Activated T-helper 2 cell treated with anti-CD3 and anti-CD28 coated beads, Interferon-gamma antibody, Interleukin-2, Interleukin-4, amounts not matched to agents 10 μg/mL and 5 μg/mL and 100 μg/mL, durations not matched to agents 14 hours and 24 hours and 36 hours (primary cell): ENCODE results near the gene CMTM1. TPM values are rescaled to one million over a fixed set of nuclear protein-coding genes. Genes with fewer than 3 reads are reported as not detected.
A peak's percentile ranks its signal among the peaks of the same experiment; 100 is the strongest.

ENCODE experiments used
- DNase-seq: peaks from one replicate; pipeline ENCODE4 v3.0.0; 2021; ENCODE audit warnings: low spot score
- H3K27ac Mint-ChIP-seq: one replicate; pipeline ENCODE4 v1.8.0; 2021; ENCODE audit warnings: mixed read lengths
- H3K27me3 Mint-ChIP-seq: one replicate; pipeline ENCODE4 v1.8.0; 2021; ENCODE audit warnings: low read depth, mixed read lengths
- H3K36me3 Mint-ChIP-seq: one replicate; pipeline ENCODE4 v1.8.0; 2021; ENCODE audit warnings: low read depth, mixed read lengths
- H3K4me1 Mint-ChIP-seq: one replicate; pipeline ENCODE4 v1.8.0; 2021; ENCODE audit warnings: low read depth, mixed read lengths
- H3K4me3 Mint-ChIP-seq: one replicate; pipeline ENCODE4 v1.8.0; 2021; ENCODE audit warnings: low read depth, mild to moderate bottlenecking, moderate library complexity, mixed read lengths
- H3K9me3 Mint-ChIP-seq: one replicate; pipeline ENCODE4 v1.8.0; 2021; ENCODE audit warnings: mixed read lengths
- intact Hi-C: fragments of 100-400 bp; cut with micrococcal nuclease; formaldehyde crosslinking; loops from one replicate; pipeline ENCODE4 v1.15.1; 2023
- total RNA-seq: library from RNA; stranded (reverse); gene quantifications from 2 replicates; pipeline ENCODE4 v1.2.3, GENCODE V29; 2022

CMTM1 gene
- total RNA-seq: 9.1 and 10.7 TPM in 2 replicates

- H3K27ac Mint-ChIP-seq: peak within 1 kb of the TSS; percentile 24
- H3K36me3 Mint-ChIP-seq: peaks cover 71% of the 10 kb centered on the region
- intact Hi-C loops: no loop called here
- no peaks in the 10 kb centered on the region for H3K9me3 Mint-ChIP-seq
- no peak for DNase-seq
- no peak within 1 kb of the TSS for H3K4me3 Mint-ChIP-seq
- peaks cover 32% of the 10 kb centered on the region for H3K4me1 Mint-ChIP-seq
- H3K27me3 Mint-ChIP-seq: no peaks in the 10 kb centered on the region
Measured at GRCh38 chr16:66566051-66566901, at the start of gene CMTM1. Gene CMTM1, plus strand, starts transcription at chr16:66566439. Its CDS starts 75 bp downstream, at chr16:66566514.

GRCh38 chr16:66516509-66516807 lies 49.8 kb upstream of the CMTM1 start:
- Mint-ChIP-seq H3K27ac (peak overlapping the region; percentile 99), H3K9me3 (no peaks in the 10 kb centered on the region), H3K36me3 (peaks cover 15% of the 10 kb centered on the region), H3K4me1 (peaks cover 55% of the 10 kb centered on the region), H3K4me3 (peak overlapping the region; percentile 82), H3K27me3 (no peaks in the 10 kb centered on the region)
- intact Hi-C loops: loop anchor here (1.0 to 2.0 kb wide), 3 partner anchors 38 to 88 kb away; partner anchors contain the start of gene CMTM3
- DNase-seq: no peak

- DNase-seq: peak; percentile 75
Measured at GRCh38 chr16:66516808-66517585, 49.2 kb upstream of the CMTM1 start.

GRCh38 chr16:66517586-66518263 lies 48.5 kb upstream of the CMTM1 start:
- Mint-ChIP-seq H3K9me3 (no peaks in the 10 kb centered on the region), H3K4me1 (peaks cover 66% of the 10 kb centered on the region), H3K36me3 (peaks cover 13% of the 10 kb centered on the region), H3K27me3 (no peaks in the 10 kb centered on the region), H3K4me3 (peak overlapping the region; percentile 82), H3K27ac (peak overlapping the region; percentile 99)
- intact Hi-C loops: loop anchor here (1.0 to 2.0 kb wide), 3 partner anchors 35 to 71 kb away; partner anchors contain the start of gene CKLF
- DNase-seq: no peak

More at GRCh38 chr16:66516808-66517585, 49.2 kb upstream of the CMTM1 start:
- peak overlapping the region; percentile 82 for H3K4me3 Mint-ChIP-seq
- H3K27ac Mint-ChIP-seq: peak overlapping the region; percentile 99
- H3K36me3 Mint-ChIP-seq: peaks cover 13% of the 10 kb centered on the region
- intact Hi-C loops: loop anchor here (1.0 to 2.0 kb wide), 4 partner anchors 35 to 87 kb away; partner anchors contain the start of genes CKLF and CMTM3
- no peaks in the 10 kb centered on the region for H3K9me3 Mint-ChIP-seq
- H3K4me1 Mint-ChIP-seq: peaks cover 59% of the 10 kb centered on the region
- no peaks in the 10 kb centered on the region for H3K27me3 Mint-ChIP-seq

- no peaks in the 10 kb centered on the region for H3K27me3 Mint-ChIP-seq
- H3K9me3 Mint-ChIP-seq: no peaks in the 10 kb centered on the region
- H3K4me1 Mint-ChIP-seq: peaks cover 79% of the 10 kb centered on the region
- H3K4me3 Mint-ChIP-seq: no peak overlapping the region
- no peak for DNase-seq
- intact Hi-C loops: loop anchor here (10.0 kb wide), 1 partner anchor 355 kb away; no protein-coding TSS in a partner anchor
- H3K27ac Mint-ChIP-seq: peak overlapping the region; percentile 76
- H3K36me3 Mint-ChIP-seq: peaks cover 11% of the 10 kb centered on the region
Measured at GRCh38 chr16:66519482-66520373, 46.5 kb upstream of the CMTM1 start.

- Mint-ChIP-seq H3K27me3 (no peaks in the 10 kb centered on the region), H3K9me3 (no peaks in the 10 kb centered on the region), H3K27ac (peak overlapping the region; percentile 76), H3K4me1 (peaks cover 83% of the 10 kb centered on the region), H3K4me3 (peak overlapping the region; percentile 5), H3K36me3 (peaks cover 11% of the 10 kb centered on the region)
- intact Hi-C loops: loop anchor here (10.0 kb wide), 1 partner anchor 354 kb away; no protein-coding TSS in a partner anchor
- no peak for DNase-seq
Measured at GRCh38 chr16:66520406-66521170, 45.7 kb upstream of the CMTM1 start.

- intact Hi-C loops: loop anchor here (10.0 kb wide), 1 partner anchor 354 kb away; no protein-coding TSS in a partner anchor
- Mint-ChIP-seq H3K4me1 (peaks cover 82% of the 10 kb centered on the region), H3K27me3 (no peaks in the 10 kb centered on the region), H3K27ac (peak overlapping the region; percentile 85), H3K9me3 (no peaks in the 10 kb centered on the region), H3K4me3 (peak overlapping the region; percentile 42), H3K36me3 (peaks cover 8% of the 10 kb centered on the region)
- DNase-seq: no peak
Measured at GRCh38 chr16:66521252-66521713, 45.0 kb upstream of the CMTM1 start.

GRCh38 chr16:66521951-66522771 lies 44.1 kb upstream of the CMTM1 start:
- peak overlapping the region; percentile 85 for H3K27ac Mint-ChIP-seq
- intact Hi-C loops: loop anchor here (1.0 to 10.0 kb wide), 3 partner anchors 30 to 353 kb away; partner anchors contain the start of gene CKLF
- no peaks in the 10 kb centered on the region for H3K9me3 Mint-ChIP-seq
- DNase-seq: peak; percentile 83
- H3K4me1 Mint-ChIP-seq: peaks cover 74% of the 10 kb centered on the region
- peak overlapping the region; percentile 49 for H3K4me3 Mint-ChIP-seq
- no peaks in the 10 kb centered on the region for H3K27me3 Mint-ChIP-seq
- peaks cover 6% of the 10 kb centered on the region for H3K36me3 Mint-ChIP-seq

GRCh38 chr16:66522816-66523590 lies 43.2 kb upstream of the CMTM1 start:
- no peak overlapping the region for H3K4me3 Mint-ChIP-seq
- peaks cover 69% of the 10 kb centered on the region for H3K4me1 Mint-ChIP-seq
- no peak for DNase-seq
- H3K27me3 Mint-ChIP-seq: no peaks in the 10 kb centered on the region
- H3K9me3 Mint-ChIP-seq: no peaks in the 10 kb centered on the region
- intact Hi-C loops: loop anchor here (1.0 to 10.0 kb wide), 3 partner anchors 29 to 352 kb away; partner anchors contain the start of gene CKLF
- H3K36me3 Mint-ChIP-seq: peaks cover 9% of the 10 kb centered on the region
- H3K27ac Mint-ChIP-seq: peak overlapping the region; percentile 42

- Mint-ChIP-seq H3K36me3 (peaks cover 9% of the 10 kb centered on the region), H3K9me3 (no peaks in the 10 kb centered on the region)
- intact Hi-C loops: loop anchor here (10.0 kb wide), 1 partner anchor 351 kb away; no protein-coding TSS in a partner anchor
Measured at GRCh38 chr16:66523861-66524354, 42.3 kb upstream of the CMTM1 start.

More at GRCh38 chr16:66523861-66524354, 42.3 kb upstream of the CMTM1 start:
- Mint-ChIP-seq H3K4me3 (peak overlapping the region; percentile 45), H3K27me3 (no peaks in the 10 kb centered on the region), H3K4me1 (peaks cover 66% of the 10 kb centered on the region), H3K27ac (peak overlapping the region; percentile 84)
- peak; percentile 48 for DNase-seq
